ENCODE measurements around the gene RGS6. TPM values are rescaled to one million over a fixed set of nuclear protein-coding genes. Genes with fewer than 3 reads are reported as not detected.

RGS6 gene
- polyA plus RNA-seq, 2 donors: 0.11 to 0.29 TPM

DNA sequence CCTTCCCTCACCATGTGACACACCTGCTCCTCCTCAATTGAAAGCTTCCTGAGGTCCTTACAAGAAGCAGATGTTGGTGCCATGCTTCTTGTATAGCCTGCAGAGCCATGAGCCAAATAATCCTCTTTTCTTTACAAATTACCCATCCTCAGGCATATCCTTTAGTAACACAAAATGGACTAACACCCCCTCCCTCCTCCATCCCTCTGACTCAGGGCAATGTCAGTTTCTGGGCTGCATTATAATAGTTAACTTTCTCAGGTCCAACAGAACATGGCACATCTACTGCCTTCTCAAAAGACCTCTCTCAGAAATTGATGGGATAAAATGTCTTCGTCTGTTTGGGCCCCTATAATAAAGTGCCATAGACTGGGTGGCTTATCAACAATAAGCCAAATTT, 674.6 kb downstream of the RGS6 start:
- Histone ChIP-seq H3K9me3 (ENCODE audit: control insufficient read depth in 2 of 2, insufficient read depth in 1 of 2, low read depth in 1 of 2, low read length in 1 of 2) (no peaks in the 10 kb centered on the region), H3K4me1 (ENCODE audit: control insufficient read depth in 2 of 2, insufficient read depth in 2 of 2, low read length in 1 of 2) (no peaks in the 10 kb centered on the region), H3K36me3 (ENCODE audit: control insufficient read depth in 2 of 2, insufficient read depth in 2 of 2, low read length in 1 of 2) (no peaks in the 10 kb centered on the region), H3K27me3 (ENCODE audit: control insufficient read depth in 1 of 2, insufficient read depth in 2 of 2, low read length in 2 of 2) (no peaks in the 10 kb centered on the region), H3K27ac (ENCODE audit: low read depth in 2 of 2, low read length in 1 of 2) (no peak overlapping the region), H3K4me3 (ENCODE audit: low read depth in 1 of 2, low read length in 2 of 2) (no peak overlapping the region)
- 87 to 91% methylated on average over 1 of the region's 1 CpG for WGBS, 2 donors

DNA sequence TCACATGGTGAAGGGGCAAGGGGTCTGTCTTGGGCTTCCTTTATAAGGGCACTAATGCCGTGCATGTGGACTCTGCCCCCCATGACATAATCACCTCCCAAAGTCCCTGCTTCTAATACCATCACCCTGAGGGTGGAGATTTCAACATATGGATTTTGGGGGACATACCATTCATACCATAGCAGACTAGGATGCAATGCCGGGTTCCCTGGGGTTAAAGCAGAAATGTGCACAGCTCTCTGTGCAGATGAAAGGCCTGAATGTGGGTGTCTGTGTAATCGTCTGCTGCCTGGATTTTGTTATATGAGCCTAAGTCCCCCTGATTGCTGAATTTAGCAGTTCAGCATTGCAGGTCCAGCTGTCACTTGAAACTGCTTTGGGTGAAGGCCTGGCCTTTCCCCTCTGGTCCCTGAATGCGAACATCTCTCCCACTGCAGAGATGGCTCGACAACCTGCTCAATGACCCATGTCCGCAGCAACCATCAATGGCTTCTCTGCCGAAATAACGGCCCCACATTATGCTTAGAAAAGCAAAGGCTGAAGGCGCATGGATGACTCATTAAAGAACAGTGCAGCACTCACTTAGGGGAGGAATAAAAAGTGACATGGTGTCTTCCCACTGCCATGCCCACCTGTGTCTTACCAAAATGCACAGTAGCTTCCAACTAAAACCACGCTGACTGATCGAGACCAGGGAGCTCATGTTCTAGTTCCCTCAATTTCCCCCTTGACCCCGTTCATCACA, 675.3 kb downstream of the RGS6 start:
- no peaks in the 10 kb centered on the region for H3K4me1 ChIP-seq (ENCODE audit: control insufficient read depth in 2 of 2, insufficient read depth in 2 of 2, low read length in 1 of 2)
- no peak overlapping the region for H3K4me3 ChIP-seq (ENCODE audit: low read depth in 1 of 2, low read length in 2 of 2)
- no peaks in the 10 kb centered on the region for H3K9me3 ChIP-seq (ENCODE audit: control insufficient read depth in 2 of 2, insufficient read depth in 1 of 2, low read depth in 1 of 2, low read length in 1 of 2)
- no peak overlapping the region for H3K27ac ChIP-seq (ENCODE audit: low read depth in 2 of 2, low read length in 1 of 2)
- 89 to 93% methylated on average over 12 of the region's 12 CpGs for WGBS, 2 donors
- no peaks in the 10 kb centered on the region for H3K36me3 ChIP-seq (ENCODE audit: control insufficient read depth in 2 of 2, insufficient read depth in 2 of 2, low read length in 1 of 2)
- H3K27me3 ChIP-seq (ENCODE audit: control insufficient read depth in 1 of 2, insufficient read depth in 2 of 2, low read length in 2 of 2): no peaks in the 10 kb centered on the region

DNA sequence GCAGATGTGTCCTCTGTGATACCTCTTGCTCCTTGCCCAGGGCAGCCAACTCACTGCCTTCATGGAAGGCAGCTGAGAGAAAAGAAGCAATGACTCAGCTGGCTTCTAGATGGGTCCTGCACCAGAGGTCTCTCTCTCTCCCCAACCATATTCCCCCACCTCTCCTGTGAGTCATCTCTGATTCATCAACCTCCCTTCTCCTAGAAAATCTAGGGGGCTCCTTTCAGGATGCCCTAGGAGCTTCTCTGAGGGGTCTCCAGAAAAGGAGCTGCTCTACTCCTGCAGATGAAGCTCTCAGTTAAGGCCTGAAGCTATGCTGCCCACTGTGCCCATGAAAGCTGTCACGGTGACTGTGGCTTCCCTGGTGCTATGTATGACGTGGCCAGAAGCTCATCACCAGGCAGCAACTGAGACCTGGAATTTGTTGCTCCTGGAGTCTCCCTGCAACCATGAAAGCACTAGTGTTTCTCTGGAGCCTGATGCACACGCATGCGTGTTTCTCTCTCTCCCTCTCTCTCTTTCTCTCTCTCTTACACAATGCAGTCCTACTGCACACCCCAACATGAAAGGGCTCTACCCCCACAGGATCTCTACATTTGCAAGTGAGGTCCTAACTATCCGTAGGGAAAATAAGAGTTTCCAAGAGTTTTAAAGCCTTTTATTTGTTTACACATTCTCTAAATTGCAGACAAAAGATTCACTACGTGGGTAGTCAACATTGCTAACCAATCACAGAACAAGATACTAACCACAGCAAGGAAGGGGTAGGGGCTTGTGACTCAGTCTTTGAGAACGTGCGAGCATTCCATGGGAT, 676.4 kb downstream of the RGS6 start:
- no peaks in the 10 kb centered on the region for H3K27me3 ChIP-seq (ENCODE audit: control insufficient read depth in 1 of 2, insufficient read depth in 2 of 2, low read length in 2 of 2)
- no peaks in the 10 kb centered on the region for H3K9me3 ChIP-seq (ENCODE audit: control insufficient read depth in 2 of 2, insufficient read depth in 1 of 2, low read depth in 1 of 2, low read length in 1 of 2)
- WGBS, 2 donors: 79% methylated on average over 8 of the region's 8 CpGs
- no peak overlapping the region for H3K4me3 ChIP-seq (ENCODE audit: low read depth in 1 of 2, low read length in 2 of 2)
- H3K27ac ChIP-seq (ENCODE audit: low read depth in 2 of 2, low read length in 1 of 2): no peak overlapping the region
- no peaks in the 10 kb centered on the region for H3K4me1 ChIP-seq (ENCODE audit: control insufficient read depth in 2 of 2, insufficient read depth in 2 of 2, low read length in 1 of 2)
- H3K36me3 ChIP-seq (ENCODE audit: control insufficient read depth in 2 of 2, insufficient read depth in 2 of 2, low read length in 1 of 2): no peaks in the 10 kb centered on the region

- Histone ChIP-seq H3K4me1 (ENCODE audit: control insufficient read depth in 2 of 2, insufficient read depth in 2 of 2, low read length in 1 of 2) (no peaks in the 10 kb centered on the region), H3K27me3 (ENCODE audit: control insufficient read depth in 1 of 2, insufficient read depth in 2 of 2, low read length in 2 of 2) (no peaks in the 10 kb centered on the region), H3K27ac (ENCODE audit: low read depth in 2 of 2, low read length in 1 of 2) (no peak overlapping the region), H3K36me3 (ENCODE audit: control insufficient read depth in 2 of 2, insufficient read depth in 2 of 2, low read length in 1 of 2) (no peaks in the 10 kb centered on the region), H3K4me3 (ENCODE audit: low read depth in 1 of 2, low read length in 2 of 2) (no peak overlapping the region), H3K9me3 (ENCODE audit: control insufficient read depth in 2 of 2, insufficient read depth in 1 of 2, low read depth in 1 of 2, low read length in 1 of 2) (no peaks in the 10 kb centered on the region)
- 85 to 87% methylated on average over 12 of the region's 12 CpGs for WGBS, 2 donors
Measured at GRCh38 chr14:72609205-72609916, 677.1 kb downstream of the RGS6 start.

DNA sequence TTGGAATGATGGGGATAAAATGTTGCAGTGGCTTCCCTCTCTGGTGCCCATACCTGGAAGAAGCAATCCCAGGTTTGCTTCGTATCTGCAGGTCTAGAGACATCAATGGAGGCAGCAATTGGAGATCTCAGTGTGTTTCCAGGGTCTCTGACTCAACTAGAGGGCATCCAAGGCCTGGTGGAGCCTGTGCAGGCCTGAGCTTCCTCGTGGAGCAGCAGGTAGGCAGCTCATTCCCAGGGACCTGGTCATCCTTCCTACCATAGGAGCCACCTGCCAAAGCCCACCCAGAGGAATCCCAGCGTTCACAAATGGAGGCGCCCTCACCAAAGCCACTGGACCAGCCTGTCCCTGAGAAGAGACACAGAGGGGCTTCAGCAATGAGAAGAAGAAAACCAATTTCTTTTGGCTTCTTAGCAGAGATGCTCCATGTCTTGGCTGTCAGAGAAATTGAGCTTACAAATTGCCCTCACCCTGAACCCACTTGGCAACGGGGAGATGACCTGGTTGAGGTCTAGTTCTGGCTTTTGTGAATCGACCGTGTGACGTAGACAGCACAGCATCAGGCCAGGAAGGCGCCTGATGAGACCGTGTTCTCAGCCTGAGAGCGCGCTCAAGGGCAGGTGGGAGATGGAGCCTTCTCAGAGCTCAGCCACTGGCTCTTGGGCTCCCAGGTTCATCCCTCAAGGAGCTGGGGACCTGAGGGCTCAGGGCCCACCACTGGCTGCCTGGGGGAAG, 678.0 kb downstream of the RGS6 start:
- Histone ChIP-seq H3K36me3 (ENCODE audit: control insufficient read depth in 2 of 2, insufficient read depth in 2 of 2, low read length in 1 of 2) (no peaks in the 10 kb centered on the region), H3K27me3 (ENCODE audit: control insufficient read depth in 1 of 2, insufficient read depth in 2 of 2, low read length in 2 of 2) (no peaks in the 10 kb centered on the region), H3K4me1 (ENCODE audit: control insufficient read depth in 2 of 2, insufficient read depth in 2 of 2, low read length in 1 of 2) (no peaks in the 10 kb centered on the region), H3K4me3 (ENCODE audit: low read depth in 1 of 2, low read length in 2 of 2) (no peak overlapping the region), H3K9me3 (ENCODE audit: control insufficient read depth in 2 of 2, insufficient read depth in 1 of 2, low read depth in 1 of 2, low read length in 1 of 2) (no peaks in the 10 kb centered on the region), H3K27ac (ENCODE audit: low read depth in 2 of 2, low read length in 1 of 2) (no peak overlapping the region)
- WGBS, 2 donors: 90 to 91% methylated on average over 12 of the region's 12 CpGs

DNA sequence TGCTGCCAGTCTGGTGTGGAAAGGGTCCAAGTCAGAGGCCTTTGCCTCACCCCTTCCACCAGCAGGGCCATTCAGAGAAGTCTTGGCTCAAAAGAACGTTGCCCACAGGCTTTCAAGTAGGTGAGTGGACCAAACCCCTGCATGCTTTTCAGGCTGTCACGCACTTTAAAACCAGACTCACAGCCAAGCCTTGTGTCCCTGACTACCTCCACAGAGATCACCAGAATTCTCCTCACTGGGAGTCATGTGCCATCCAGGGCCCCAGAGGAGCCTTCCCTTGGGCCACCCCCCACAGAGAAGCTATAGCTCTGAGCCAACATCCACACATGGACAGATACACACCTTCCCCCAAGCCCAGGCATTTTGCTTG, 678.6 kb downstream of the RGS6 start:
- H3K9me3 ChIP-seq (ENCODE audit: control insufficient read depth in 2 of 2, insufficient read depth in 1 of 2, low read depth in 1 of 2, low read length in 1 of 2): no peaks in the 10 kb centered on the region
- H3K4me1 ChIP-seq (ENCODE audit: control insufficient read depth in 2 of 2, insufficient read depth in 2 of 2, low read length in 1 of 2): no peaks in the 10 kb centered on the region
- no peaks in the 10 kb centered on the region for H3K27me3 ChIP-seq (ENCODE audit: control insufficient read depth in 1 of 2, insufficient read depth in 2 of 2, low read length in 2 of 2)
- no peak overlapping the region for H3K27ac ChIP-seq (ENCODE audit: low read depth in 2 of 2, low read length in 1 of 2)
- no peak overlapping the region for H3K4me3 ChIP-seq (ENCODE audit: low read depth in 1 of 2, low read length in 2 of 2)
- H3K36me3 ChIP-seq (ENCODE audit: control insufficient read depth in 2 of 2, insufficient read depth in 2 of 2, low read length in 1 of 2): no peaks in the 10 kb centered on the region
- WGBS, 2 donors: 72 to 74% methylated on average over 2 of the region's 2 CpGs

DNA sequence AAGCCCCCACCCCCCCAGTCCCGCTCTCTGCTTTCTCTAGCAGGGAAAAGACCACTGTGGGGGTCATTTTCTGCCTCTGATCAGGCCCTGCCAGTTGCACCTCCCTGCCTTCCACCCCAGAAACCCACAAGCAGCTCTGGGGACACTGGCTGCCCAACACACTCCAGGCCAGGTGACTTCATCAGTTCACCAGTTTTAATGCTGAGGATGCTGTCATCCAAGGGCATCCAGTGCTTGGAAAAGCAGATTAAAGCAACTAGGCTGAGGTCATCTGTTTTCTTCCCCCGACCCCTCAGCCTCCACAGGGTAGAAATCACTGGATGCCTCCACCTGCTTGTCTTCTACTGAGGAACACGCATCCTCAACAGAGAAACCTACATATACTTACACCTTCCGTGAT, 679.3 kb downstream of the RGS6 start:
- Histone ChIP-seq H3K27ac (ENCODE audit: low read depth in 2 of 2, low read length in 1 of 2) (no peak overlapping the region), H3K4me1 (ENCODE audit: control insufficient read depth in 2 of 2, insufficient read depth in 2 of 2, low read length in 1 of 2) (no peaks in the 10 kb centered on the region), H3K27me3 (ENCODE audit: control insufficient read depth in 1 of 2, insufficient read depth in 2 of 2, low read length in 2 of 2) (no peaks in the 10 kb centered on the region), H3K4me3 (ENCODE audit: low read depth in 1 of 2, low read length in 2 of 2) (no peak overlapping the region), H3K9me3 (ENCODE audit: control insufficient read depth in 2 of 2, insufficient read depth in 1 of 2, low read depth in 1 of 2, low read length in 1 of 2) (no peaks in the 10 kb centered on the region), H3K36me3 (ENCODE audit: control insufficient read depth in 2 of 2, insufficient read depth in 2 of 2, low read length in 1 of 2) (no peaks in the 10 kb centered on the region)
- WGBS, 2 donors: 91 to 94% methylated on average over 4 of the region's 4 CpGs

DNA sequence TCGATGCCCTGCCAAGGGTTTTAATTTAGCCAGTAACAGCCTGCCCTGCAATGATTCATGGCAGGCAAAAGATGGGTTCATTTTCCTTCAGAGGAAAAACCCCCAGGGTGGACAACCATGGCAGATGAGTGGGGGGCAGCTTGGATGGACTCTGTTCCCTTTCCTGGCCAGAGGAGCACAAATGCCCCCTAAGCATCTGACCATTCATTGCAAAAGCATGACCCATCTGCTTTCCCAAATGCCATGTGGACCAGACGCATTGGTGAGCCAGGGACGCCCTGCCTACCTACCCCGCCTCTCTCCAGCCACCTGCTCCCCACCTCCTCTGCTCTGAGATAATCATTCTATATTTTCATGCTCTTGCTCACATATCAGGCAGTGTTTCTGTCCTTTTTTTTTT, 679.8 kb downstream of the RGS6 start:
- WGBS, 2 donors: 72 to 80% methylated on average over 4 of the region's 4 CpGs
- H3K4me3 ChIP-seq (ENCODE audit: low read depth in 1 of 2, low read length in 2 of 2): no peak overlapping the region
- no peaks in the 10 kb centered on the region for H3K36me3 ChIP-seq (ENCODE audit: control insufficient read depth in 2 of 2, insufficient read depth in 2 of 2, low read length in 1 of 2)
- no peaks in the 10 kb centered on the region for H3K9me3 ChIP-seq (ENCODE audit: control insufficient read depth in 2 of 2, insufficient read depth in 1 of 2, low read depth in 1 of 2, low read length in 1 of 2)
- H3K27ac ChIP-seq (ENCODE audit: low read depth in 2 of 2, low read length in 1 of 2): no peak overlapping the region
- H3K4me1 ChIP-seq (ENCODE audit: control insufficient read depth in 2 of 2, insufficient read depth in 2 of 2, low read length in 1 of 2): no peaks in the 10 kb centered on the region
- no peaks in the 10 kb centered on the region for H3K27me3 ChIP-seq (ENCODE audit: control insufficient read depth in 1 of 2, insufficient read depth in 2 of 2, low read length in 2 of 2)

GRCh38 chr14:72613231-72613974, 681.2 kb downstream of the RGS6 start:
- Histone ChIP-seq H3K4me3 (ENCODE audit: low read depth in 1 of 2, low read length in 2 of 2) (no peak overlapping the region), H3K36me3 (ENCODE audit: control insufficient read depth in 2 of 2, insufficient read depth in 2 of 2, low read length in 1 of 2) (no peaks in the 10 kb centered on the region), H3K9me3 (ENCODE audit: control insufficient read depth in 2 of 2, insufficient read depth in 1 of 2, low read depth in 1 of 2, low read length in 1 of 2) (no peaks in the 10 kb centered on the region), H3K27me3 (ENCODE audit: control insufficient read depth in 1 of 2, insufficient read depth in 2 of 2, low read length in 2 of 2) (no peaks in the 10 kb centered on the region), H3K4me1 (ENCODE audit: control insufficient read depth in 2 of 2, insufficient read depth in 2 of 2, low read length in 1 of 2) (peaks cover 0 to 3% of the 10 kb centered on the region in 2 donors), H3K27ac (ENCODE audit: low read depth in 2 of 2, low read length in 1 of 2) (no peak overlapping the region)
- 69 to 75% methylated on average over 13 of the region's 13 CpGs for WGBS, 2 donors

All from esophagus (tissue), 2 donors.